HG03159 (cell line): ENCODE results near the gene SEPHS1.
"Not testable (repeated sequence)": the region's sequence is repeated elsewhere in the genome, so short reads cannot be mapped to it uniquely, and the experiment has no call there.

Experiments
- ATAC-seq: cut with Tn5 transposase; IDR thresholded peaks from one replicate; pipeline ENCODE4 v1.9.1; 2021; ENCODE audit warnings: mild to moderate bottlenecking, moderate library complexity; ENCODE audit not compliant: unreplicated experiment

The SEPHS1 gene

DNA sequence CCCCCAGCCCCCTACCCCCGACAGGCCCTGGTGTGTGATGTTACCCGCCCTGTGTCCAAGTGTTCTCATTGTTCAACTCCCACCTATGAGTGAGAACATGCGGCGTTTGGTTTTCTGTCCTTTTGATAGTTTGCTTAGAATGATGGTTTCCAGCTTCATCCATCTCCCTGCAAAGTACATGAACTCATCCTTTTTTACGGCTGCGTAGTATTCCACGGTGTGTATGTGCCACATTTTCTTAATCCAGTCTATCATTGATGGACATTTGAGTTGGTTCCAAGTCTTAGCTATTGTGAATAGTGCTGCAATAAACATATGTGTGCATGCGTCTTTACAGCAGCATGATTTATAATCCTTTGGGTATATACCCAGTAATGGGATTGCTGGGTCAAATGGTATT, 17.1 kb downstream of the SEPHS1 start:
- not testable (repeated sequence) for ATAC-seq

DNA sequence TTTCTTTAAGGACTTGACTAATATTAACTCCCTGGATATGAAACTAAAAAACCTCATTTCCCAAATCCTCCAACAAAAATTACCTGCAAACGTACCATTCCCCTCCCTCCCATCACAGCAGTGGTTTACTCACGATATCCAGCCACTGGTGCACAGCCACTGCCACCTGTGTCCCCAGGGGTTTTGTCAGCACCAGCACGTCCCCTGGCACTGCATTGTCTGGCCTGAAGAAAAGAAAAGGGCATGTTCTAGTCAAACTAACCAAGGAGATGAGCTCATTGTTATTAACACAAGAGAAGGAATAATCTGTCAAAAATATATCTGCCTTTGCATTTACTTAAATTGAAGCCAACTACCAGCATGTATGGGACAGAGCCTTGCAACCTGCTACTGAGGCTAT, 18.5 kb downstream of the SEPHS1 start:
- ATAC-seq, result no peak

- no peak for ATAC-seq
Observed at GRCh38 chr10:13328613-13329012, 19.5 kb downstream of the SEPHS1 start.

DNA sequence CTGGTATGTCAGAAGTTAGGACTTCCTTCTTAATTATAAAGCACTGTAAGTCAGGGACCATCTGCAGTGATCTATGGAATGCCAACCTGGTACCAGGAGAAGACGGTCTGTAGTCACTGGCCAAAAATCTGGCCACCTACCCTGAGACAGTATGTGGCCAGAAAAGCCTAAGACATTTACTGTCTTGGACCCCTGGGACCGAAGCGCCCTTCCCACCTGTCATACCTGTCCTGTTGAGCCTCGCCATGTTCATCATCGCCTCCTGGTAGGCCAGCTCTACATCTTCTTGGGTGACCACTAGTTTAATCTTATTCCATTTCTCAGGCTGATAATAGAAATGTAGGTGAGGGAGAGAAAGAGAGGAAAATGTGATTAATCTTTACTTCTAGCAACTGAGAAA, 20.0 kb downstream of the SEPHS1 start:
- ATAC-seq, result no peak

DNA sequence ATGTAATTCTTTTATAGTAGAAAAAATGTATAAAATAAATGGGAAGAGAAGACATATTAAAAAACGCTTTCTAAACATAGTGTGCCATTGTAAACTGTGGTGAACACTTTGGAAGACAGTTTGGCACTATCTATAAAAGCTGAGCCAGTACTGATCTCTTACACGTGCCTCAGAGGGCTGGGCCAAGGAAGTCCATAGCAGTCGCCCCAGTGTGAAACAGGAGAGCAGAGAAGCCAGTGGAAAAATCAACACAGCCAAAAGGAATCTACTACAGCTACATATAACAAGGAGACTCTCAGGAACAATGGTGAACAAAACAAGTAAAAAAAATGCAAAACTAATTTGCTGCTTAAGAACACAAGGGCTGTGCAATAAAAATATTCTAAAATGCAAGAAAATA, 20.6 kb downstream of the SEPHS1 start:
- ATAC-seq, result no peak

DNA sequence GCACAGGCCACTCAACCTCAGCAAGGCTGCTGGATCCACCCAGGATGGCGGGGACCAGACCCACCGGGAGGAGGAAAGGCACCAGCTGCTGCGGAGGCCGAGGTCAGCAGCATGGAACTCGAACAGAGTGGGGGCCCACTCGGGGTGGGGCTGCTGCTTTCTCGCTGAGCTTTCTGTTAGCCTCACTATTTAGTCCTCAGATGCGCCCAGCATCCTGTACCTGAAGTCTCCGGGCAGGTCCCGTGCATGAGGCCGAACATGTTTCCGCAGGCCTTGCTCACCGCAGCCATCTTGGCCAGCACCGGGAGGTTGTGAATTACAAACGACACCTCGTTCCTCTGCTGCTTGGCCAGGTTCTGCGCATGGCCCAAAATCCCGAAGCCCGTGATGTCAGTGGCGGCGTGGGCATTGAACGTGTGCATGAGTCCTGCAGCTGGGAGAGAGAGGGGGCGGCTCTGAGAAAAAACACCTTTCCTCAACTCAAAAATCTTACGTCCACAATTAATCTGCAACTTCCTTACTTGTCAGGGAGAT, 25.4 kb downstream of the SEPHS1 start:
- ATAC-seq, result no peak

DNA sequence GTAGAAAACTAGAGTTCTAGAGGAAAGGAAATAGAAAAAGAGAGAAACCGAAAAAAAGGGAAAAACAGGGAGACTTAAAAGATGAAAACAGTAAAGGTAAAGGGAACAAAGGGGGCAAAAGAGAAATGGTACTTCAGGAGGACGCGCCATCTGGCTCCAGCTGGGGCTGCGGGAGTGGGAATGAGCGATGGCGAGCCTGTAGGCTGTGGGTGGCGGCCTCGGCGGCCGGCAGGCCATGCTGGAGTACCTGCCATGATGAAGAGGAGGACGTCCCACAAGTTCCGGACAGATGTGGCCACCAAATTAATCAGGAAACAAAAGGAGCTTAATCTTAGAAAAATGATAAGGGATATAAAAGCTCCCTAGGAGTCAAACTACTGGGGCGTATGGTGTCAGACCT, 26.5 kb downstream of the SEPHS1 start:
- ATAC-seq, result no peak

DNA sequence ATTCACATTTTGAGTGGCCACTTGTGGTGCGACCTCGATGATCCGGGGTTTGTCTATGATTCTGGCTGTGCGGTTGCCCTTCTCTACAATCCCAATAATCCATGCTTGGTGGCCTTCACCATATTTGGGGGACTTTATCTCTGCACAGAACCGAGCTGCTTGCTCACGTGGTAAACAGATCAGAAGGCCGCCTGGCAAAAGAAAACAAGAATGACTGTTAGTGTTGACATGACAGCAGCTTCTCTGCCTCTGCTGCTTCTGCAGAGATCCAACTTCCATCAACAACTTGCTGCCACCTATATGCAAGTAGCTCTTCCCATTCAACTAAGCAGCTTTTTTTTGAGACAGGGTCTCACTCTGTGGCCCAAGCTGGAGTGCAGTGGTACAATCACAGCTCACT, 28.9 kb downstream of the SEPHS1 start:
- ATAC-seq, result no peak

DNA sequence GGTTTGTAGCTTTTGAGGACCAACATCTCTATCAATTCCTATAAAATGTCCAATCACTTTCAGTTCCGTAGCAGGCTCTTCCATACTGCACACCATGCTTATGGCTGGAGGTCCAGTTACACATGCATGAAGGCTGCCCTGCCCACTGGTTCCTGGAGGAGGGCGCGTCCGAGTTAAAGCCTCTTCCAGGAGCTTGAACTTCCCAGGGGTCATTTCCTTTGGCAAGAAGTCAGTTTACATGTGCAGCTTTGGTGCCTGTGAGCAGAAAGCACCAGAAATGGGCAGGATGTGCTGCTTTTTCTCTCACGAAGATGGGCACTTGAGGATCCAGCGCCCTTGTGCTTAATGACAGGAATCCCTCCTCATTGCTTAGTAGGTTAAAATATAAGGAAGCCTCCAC, 30.6 kb downstream of the SEPHS1 start:
- ATAC-seq, result no peak

DNA sequence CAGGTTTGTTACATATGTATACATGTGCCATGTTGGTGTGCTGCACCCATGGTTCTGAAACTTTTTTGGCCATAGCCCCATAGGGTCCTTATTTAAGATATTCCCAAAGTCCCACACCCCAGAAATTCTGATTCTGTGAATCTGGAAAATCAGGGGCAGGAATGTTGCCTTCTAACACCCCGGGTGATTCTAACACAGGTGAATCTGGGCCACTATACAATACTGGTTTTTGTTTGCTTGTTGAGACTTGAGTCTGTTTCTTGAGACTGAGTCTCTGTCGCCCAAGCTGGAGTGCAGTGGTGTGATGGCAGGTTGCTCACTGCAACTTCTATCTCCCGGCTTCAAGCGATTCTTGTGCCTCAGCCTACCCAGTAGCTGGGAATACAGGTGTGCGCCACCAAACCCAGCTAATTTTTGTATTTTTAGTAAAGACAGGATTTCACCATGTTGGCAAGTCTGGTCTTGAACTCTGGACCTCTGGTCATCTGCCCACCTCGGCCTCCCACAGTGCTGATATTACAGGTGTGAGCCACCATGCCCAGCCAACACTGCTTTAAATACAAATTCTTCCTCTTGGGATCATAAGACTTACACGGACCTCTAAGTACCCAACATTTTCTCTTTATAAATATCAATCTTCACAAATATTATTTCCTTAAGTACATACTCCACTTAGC, 31.3 kb downstream of the SEPHS1 start:
- ATAC-seq, result no peak

- ATAC-seq, result no peak
Observed at GRCh38 chr10:13315361-13315760, 32.7 kb downstream of the SEPHS1 start.

- no peak for ATAC-seq
Observed at GRCh38 chr10:13311177-13311575, 36.9 kb downstream of the SEPHS1 start.

DNA sequence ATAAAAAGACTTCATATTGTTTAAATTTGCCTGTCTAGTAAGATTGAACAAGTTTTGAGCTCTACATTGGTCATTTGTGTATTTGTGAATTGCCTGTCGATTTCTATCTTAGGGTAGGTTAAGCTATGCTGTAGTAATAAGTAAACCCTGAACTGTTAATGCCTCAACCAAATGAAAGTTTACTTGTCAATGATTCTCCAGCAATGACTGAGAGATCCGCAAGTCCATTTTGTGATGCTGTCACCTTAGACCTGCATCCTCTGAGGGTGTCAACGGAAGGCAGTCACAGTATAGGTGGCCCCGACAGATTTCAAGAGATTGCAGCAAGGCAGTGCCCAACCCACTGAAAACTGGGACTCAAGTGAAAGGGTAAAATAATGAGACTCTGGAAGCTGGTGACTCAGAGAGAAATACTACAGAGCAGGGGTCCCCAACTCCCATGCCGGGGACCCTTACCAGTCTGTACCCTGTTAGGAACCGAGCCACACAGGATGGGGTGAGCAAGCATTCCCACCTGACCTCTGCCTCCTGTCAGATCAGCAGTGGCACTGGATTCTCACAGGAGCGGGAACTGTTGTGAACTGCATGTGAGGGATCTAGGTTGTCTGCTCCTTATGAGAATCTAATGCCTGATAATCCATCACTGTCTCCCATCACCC, 37.4 kb downstream of the SEPHS1 start:
- ATAC-seq, result no peak

GRCh38 chr10:13309792-13310191, 38.3 kb downstream of the SEPHS1 start:
- ATAC-seq, result no peak

DNA sequence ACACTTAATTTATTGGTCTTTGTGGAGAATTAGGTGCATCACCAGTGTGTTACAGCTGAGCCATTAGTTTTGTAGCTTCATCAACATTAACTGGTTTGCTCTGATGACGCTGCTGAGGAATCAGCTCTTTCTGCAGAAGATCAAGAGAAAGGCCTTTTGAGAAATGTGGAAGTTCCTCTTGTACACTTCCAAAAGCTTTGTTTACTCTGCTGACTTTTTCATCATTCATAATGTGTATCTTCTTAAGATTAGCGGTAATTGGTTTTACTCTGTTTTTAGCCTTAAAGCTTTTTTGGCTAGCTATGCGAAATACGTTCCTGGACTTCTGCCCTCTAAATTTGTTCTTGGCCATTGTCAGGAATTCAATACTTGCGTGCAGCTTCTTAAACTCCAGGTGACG, 40.0 kb downstream of the SEPHS1 start:
- no peak for ATAC-seq

DNA sequence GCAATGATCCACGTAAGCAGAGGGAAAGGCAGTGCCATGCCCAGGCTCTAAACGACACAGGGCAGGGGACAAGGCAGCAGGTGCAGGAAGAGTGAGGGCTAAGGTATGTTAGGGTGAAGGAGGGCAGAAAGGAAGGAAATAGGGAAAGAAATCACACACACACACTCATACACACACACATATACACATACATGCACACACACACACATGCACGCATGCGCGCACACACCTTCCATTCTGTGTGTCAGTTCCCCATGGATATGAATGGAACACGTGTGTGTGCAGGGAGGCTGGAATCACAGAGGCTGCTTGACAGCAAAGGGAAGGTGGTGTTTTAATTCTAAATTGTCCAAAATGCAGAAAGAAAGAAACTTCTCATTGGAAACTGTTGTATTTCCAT, 42.0 kb downstream of the SEPHS1 start:
- no peak for ATAC-seq

DNA sequence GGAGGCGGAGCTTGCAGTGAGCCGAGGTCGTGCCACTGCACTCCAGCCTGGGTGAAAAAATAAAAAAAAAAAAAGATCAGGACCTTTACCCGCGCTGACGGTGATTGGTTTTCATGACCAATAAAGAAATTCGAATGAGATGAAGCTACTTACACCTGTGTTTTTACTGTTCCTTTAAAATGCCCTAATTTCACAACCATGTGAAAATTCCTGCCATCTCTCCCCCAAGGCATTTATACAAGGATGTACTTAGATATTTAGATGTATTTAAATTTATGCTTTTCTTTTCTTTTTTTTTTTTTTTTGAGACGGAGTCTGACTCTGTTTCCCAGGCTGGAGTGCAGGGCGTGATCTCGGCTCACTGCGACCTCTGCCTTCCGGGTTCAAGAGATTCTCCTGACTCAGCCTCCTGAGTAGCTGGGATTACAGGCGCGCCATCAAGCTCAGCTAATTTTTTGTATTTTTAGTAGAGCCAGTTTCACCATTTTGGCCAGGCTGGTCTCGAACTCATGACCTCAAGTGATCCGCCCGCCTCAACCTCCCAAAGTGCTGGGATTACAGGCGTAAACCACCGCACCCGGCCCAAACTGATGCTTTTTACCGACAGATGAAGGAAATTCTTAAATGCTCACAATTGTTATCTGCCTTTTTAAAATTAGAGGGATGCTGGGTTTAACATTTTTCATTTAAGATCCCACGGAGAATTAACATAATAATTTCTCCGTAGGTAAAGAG, 45.1 kb downstream of the SEPHS1 start:
- ATAC-seq, result no peak

DNA sequence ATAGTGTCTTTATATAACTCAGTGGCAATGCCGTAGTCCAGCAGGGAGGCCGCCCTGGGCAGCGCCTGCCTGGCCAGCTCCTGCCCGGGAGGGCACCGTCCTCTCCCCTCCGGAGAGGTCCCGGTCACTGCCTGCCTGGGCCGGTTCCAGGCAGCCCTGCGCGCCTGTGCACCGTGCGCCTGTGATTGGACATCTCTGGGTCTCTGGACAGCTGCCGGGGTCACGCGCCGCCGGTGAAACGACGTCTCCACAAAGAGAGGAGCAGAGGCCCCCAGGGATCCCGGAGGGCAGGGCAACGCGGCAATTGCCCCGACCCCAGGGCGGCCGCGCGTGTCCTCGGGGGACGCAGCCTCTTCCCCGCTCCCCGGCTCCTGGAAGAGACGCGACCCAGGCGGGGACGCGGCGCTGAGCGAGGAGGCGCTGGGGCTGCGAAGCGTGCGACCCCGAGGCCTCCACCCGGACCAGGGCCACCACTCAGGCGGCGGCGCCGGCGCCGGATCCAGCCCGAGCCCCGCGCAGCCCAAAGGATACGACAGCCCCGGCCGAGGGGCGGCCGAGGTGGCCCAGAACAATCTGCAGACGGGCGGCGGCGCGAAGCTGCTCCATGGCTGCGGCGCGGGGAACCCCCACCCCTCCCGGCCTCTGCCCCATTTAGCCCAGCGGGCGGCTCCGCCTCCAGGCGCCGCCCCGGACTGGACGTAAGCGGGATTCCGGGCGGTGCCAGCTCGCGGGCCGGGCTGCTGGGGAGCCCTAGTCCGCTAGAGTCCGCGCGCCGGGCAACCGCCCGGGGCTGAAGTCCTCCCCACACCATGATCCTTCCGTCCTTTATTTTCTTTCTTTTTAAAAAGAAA, 48.4 kb downstream of the SEPHS1 start, which contains the start of gene PHYH:
Gene PHYH, minus strand, starts transcription at position 628 of the 851 bp plus-strand sequence. Its CDS starts 22 bp downstream, at position 606.
- ATAC-seq, result peak; percentile 59

DNA sequence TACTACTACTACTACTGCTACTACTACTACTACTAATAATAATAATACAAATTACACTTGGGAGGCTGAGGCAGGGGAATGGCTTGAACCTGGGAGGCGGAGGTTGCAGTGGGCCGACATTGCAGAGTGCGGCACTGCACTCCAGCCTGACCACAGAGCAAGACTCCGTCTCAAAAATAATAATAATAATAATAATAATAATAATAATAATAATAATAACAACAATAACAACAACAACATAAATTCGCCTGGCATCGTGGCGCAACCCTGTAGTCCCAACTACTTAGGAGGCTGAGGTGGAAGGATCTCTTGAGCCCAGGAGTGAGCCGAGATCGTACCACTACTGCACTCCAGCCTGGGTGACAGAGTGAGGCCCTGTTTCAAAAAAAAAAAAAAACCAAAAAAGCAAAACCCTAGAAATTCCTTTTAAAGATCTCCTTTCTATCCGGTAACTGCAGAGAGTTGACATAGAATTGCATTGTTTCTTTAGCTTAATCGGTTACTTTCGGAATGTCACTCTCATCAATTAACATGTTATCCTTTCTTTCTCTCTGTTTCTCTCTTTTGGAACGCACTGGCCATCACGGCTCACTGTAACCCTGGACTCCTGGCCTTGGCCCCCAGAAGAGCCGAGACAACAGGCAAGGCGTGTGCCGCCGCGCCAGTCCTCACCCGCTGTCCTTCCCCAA, 49.2 kb downstream of the SEPHS1 start:
- no peak for ATAC-seq

GRCh38 chr10:13296476-13296875, 51.6 kb downstream of the SEPHS1 start:
- no peak for ATAC-seq
